ENCODE measurements around the gene DCUN1D1. TPM values are rescaled to one million over a fixed set of nuclear protein-coding genes. Genes with fewer than 3 reads are reported as not detected.

Gene DCUN1D1
- total and polyA plus RNA-seq, 2 experiments from 2014 or later: 29.5 to 53.5 TPM

DNA sequence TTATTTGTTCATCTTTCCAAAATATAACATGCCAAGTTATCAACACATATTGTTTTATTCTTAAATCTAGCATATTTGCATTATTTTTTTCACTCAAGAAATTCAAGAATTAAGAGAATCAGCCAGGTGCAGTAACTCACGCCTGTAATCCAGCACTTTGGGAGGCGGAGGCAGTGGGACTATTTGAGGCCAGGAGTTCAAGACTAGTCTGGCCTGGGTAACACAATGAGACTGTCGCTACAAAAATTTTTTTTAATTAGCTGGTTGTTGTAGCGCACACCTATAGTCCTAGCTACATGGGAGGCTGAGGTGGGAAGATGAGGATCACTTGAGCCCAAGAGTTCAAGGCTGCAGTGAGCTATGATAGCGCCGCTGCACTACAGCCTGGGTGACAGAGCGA is 10.5 kb downstream of the DCUN1D1 start:
- Histone ChIP-seq H3K4me2 (peak overlapping the region; percentile 7; the same call in 1 of the 2 replicates), H3K27ac (ENCODE audit: low read depth) (0 out of 2 replicates have a peak overlapping the region, but pooled peaks have one; percentile 43), H3K4me3 (no peak overlapping the region)

DNA sequence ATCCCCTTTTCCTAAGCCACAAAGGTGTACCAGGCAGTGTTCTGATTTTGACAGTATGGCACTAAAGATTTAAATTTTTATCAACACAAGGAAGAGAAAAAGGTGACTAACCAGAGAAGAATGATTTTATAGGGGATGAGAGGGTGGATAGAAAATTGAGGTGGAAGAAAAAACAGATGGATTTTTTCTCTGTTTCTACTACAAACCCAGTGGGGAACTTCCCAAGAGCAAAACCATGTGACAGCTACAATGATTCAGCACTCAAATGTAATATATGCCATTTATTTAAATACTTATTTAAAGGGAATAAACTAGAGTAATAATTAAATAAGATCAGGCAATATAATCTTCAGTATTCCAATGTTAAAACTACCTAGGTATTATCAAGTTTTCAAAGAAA is 11.1 kb downstream of the DCUN1D1 start:
- Histone ChIP-seq H3K27me3 (ENCODE audit: insufficient read depth) (no peaks in the 10 kb centered on the region), H3F3A (replicated peaks; ENCODE audit: low read depth) (no peaks in the 10 kb centered on the region), H2AFZ (no peak overlapping the region), H3K27ac (ENCODE audit: low read depth) (0 out of 2 replicates have a peak overlapping the region, but pooled peaks have one; percentile 43), H3K79me2 (replicated peaks; ENCODE audit: insufficient read depth) (peaks cover 99% of the 10 kb centered on the region), H3K36me3 (ENCODE audit: insufficient read depth) (no peaks in the 10 kb centered on the region), H4K20me1 (replicated peaks; ENCODE audit: insufficient read depth) (peaks cover 9% of the 10 kb centered on the region; the same call in 1 of the 2 replicates), H3K4me2 (peak overlapping the region; percentile 7; the same call in 1 of the 2 replicates), H3K4me1 (ENCODE audit: insufficient read depth) (peaks cover 28% of the 10 kb centered on the region), H3K4me3 (no peak overlapping the region), H3K9me2 (ENCODE audit: insufficient read depth) (no peaks in the 10 kb centered on the region)
- Mint-ChIP-seq H3K4me3 (no peak overlapping the region), H3K27ac (peak overlapping the region; percentile 90), H3K4me1 (peaks cover 46% of the 10 kb centered on the region), H3K27me3 (ENCODE audit: insufficient read depth, low read depth, poor library complexity) (peaks cover 2% of the 10 kb centered on the region), H3K36me3 (ENCODE audit: low read depth) (peaks cover 3% of the 10 kb centered on the region; the same call in 1 of the 3 replicates), H3K9me3 (no peaks in the 10 kb centered on the region)
- TF ChIP-seq, protein P1, sequence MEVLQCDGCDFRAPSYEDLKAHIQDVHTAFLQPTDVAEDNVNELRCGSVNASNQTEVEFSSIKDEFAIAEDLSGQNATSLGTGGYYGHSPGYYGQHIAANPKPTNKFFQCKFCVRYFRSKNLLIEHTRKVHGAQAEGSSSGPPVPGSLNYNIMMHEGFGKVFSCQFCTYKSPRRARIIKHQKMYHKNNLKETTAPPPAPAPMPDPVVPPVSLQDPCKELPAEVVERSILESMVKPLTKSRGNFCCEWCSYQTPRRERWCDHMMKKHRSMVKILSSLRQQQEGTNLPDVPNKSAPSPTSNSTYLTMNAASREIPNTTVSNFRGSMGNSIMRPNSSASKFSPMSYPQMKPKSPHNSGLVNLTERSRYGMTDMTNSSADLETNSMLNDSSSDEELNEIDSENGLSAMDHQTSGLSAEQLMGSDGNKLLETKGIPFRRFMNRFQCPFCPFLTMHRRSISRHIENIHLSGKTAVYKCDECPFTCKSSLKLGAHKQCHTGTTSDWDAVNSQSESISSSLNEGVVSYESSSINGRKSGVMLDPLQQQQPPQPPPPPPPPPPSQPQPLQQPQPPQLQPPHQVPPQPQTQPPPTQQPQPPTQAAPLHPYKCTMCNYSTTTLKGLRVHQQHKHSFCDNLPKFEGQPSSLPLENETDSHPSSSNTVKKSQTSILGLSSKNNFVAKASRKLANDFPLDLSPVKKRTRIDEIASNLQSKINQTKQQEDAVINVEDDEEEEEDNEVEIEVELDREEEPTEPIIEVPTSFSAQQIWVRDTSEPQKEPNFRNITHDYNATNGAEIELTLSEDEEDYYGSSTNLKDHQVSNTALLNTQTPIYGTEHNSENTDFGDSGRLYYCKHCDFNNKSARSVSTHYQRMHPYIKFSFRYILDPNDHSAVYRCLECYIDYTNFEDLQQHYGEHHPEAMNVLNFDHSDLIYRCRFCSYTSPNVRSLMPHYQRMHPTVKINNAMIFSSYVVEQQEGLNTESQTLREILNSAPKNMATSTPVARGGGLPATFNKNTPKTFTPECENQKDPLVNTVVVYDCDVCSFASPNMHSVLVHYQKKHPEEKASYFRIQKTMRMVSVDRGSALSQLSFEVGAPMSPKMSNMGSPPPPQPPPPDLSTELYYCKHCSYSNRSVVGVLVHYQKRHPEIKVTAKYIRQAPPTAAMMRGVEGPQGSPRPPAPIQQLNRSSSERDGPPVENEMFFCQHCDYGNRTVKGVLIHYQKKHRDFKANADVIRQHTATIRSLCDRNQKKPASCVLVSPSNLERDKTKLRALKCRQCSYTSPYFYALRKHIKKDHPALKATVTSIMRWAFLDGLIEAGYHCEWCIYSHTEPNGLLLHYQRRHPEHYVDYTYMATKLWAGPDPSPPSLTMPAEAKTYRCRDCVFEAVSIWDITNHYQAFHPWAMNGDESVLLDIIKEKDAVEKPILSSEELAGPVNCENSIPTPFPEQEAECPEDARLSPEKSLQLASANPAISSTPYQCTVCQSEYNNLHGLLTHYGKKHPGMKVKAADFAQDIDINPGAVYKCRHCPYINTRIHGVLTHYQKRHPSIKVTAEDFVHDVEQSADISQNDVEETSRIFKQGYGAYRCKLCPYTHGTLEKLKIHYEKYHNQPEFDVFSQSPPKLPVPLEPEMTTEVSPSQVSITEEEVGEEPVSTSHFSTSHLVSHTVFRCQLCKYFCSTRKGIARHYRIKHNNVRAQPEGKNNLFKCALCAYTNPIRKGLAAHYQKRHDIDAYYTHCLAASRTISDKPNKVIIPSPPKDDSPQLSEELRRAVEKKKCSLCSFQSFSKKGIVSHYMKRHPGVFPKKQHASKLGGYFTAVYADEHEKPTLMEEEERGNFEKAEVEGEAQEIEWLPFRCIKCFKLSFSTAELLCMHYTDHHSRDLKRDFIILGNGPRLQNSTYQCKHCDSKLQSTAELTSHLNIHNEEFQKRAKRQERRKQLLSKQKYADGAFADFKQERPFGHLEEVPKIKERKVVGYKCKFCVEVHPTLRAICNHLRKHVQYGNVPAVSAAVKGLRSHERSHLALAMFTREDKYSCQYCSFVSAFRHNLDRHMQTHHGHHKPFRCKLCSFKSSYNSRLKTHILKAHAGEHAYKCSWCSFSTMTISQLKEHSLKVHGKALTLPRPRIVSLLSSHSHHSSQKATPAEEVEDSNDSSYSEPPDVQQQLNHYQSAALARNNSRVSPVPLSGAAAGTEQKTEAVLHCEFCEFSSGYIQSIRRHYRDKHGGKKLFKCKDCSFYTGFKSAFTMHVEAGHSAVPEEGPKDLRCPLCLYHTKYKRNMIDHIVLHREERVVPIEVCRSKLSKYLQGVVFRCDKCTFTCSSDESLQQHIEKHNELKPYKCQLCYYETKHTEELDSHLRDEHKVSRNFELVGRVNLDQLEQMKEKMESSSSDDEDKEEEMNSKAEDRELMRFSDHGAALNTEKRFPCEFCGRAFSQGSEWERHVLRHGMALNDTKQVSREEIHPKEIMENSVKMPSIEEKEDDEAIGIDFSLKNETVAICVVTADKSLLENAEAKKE (CRISPR knock-in tag; IDR thresholded peaks at IDR 0.05): no peak
- TF ChIP-seq ZNF114 (CRISPR knock-in tag; IDR thresholded peaks at IDR 0.05): no peak
- ATAC-seq (no peak), DNase-seq (ENCODE audit: low spot score) (no peak)

More for the DNA sequence above, 10.5 kb downstream of the DCUN1D1 start:
- H3K27ac Mint-ChIP-seq: peak overlapping the region; percentile 90
- no peaks in the 10 kb centered on the region for H3K9me2 ChIP-seq (ENCODE audit: insufficient read depth)
- no peaks in the 10 kb centered on the region for H3K9me3 Mint-ChIP-seq
- H3K27me3 ChIP-seq (ENCODE audit: insufficient read depth): no peaks in the 10 kb centered on the region
- H4K20me1 ChIP-seq (replicated peaks; ENCODE audit: insufficient read depth): peaks cover 9% of the 10 kb centered on the region; the same call in 1 of the 2 replicates
- H3K27me3 Mint-ChIP-seq (ENCODE audit: insufficient read depth, low read depth, poor library complexity): peaks cover 2% of the 10 kb centered on the region
- no peaks in the 10 kb centered on the region for H3K36me3 ChIP-seq (ENCODE audit: insufficient read depth)
- no peak for DNase-seq (ENCODE audit: low spot score)
- H3F3A ChIP-seq (replicated peaks; ENCODE audit: low read depth): no peaks in the 10 kb centered on the region
- H3K4me1 Mint-ChIP-seq: peaks cover 48% of the 10 kb centered on the region
- H3K79me2 ChIP-seq (replicated peaks; ENCODE audit: insufficient read depth): peaks cover 100% of the 10 kb centered on the region
- no peak for ATAC-seq
- no peak overlapping the region for H2AFZ ChIP-seq
- TF ChIP-seq EZH2phosphoT487 (IDR thresholded peaks at IDR 0.05; ENCODE audit: unreplicated experiment): no peak
- no peak for TF ChIP-seq ZNF114 (CRISPR knock-in tag; IDR thresholded peaks at IDR 0.05)
- no peak for TF ChIP-seq STAT1 (IDR thresholded peaks at IDR 0.05; ENCODE audit: unreplicated experiment)
- TF ChIP-seq, protein P2, sequence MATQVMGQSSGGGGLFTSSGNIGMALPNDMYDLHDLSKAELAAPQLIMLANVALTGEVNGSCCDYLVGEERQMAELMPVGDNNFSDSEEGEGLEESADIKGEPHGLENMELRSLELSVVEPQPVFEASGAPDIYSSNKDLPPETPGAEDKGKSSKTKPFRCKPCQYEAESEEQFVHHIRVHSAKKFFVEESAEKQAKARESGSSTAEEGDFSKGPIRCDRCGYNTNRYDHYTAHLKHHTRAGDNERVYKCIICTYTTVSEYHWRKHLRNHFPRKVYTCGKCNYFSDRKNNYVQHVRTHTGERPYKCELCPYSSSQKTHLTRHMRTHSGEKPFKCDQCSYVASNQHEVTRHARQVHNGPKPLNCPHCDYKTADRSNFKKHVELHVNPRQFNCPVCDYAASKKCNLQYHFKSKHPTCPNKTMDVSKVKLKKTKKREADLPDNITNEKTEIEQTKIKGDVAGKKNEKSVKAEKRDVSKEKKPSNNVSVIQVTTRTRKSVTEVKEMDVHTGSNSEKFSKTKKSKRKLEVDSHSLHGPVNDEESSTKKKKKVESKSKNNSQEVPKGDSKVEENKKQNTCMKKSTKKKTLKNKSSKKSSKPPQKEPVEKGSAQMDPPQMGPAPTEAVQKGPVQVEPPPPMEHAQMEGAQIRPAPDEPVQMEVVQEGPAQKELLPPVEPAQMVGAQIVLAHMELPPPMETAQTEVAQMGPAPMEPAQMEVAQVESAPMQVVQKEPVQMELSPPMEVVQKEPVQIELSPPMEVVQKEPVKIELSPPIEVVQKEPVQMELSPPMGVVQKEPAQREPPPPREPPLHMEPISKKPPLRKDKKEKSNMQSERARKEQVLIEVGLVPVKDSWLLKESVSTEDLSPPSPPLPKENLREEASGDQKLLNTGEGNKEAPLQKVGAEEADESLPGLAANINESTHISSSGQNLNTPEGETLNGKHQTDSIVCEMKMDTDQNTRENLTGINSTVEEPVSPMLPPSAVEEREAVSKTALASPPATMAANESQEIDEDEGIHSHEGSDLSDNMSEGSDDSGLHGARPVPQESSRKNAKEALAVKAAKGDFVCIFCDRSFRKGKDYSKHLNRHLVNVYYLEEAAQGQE (IDR thresholded peaks at IDR 0.05; ENCODE audit: unreplicated experiment): no peak
- TF ChIP-seq CREB1 (CRISPR knock-in tag; IDR thresholded peaks at IDR 0.05; ENCODE audit: low read depth): no peak
- TF ChIP-seq JUNB (IDR thresholded peaks at IDR 0.05; ENCODE audit: unreplicated experiment): no peak
- peaks cover 28% of the 10 kb centered on the region for H3K4me1 ChIP-seq (ENCODE audit: insufficient read depth)
- no peak overlapping the region for H3K4me3 Mint-ChIP-seq
- H3K36me3 Mint-ChIP-seq (ENCODE audit: low read depth): peaks cover under 1% of the 10 kb centered on the region; the same call in 1 of the 3 replicates
